Coronary artery (tissue), 2 donors: Measurements from ENCODE around the gene TSPAN18.

Source experiments
- DNase-seq: peaks from one replicate; pipeline ENCODE4 v3.0.0-alpha.2; 2017; ENCODE audit warnings: low spot score
- H3K27ac ChIP-seq, 2 donors: fragments of 200-600 bp; sonication (generic); one replicate each; pipeline ENCODE4 v1.5.1; 2016 to 2019
- H3K4me3 ChIP-seq: fragments of 200-600 bp; sonication (generic); 2 replicates; pipeline ENCODE4 v1.5.1; 2016; ENCODE audit warnings: mild to moderate bottlenecking, moderate library complexity
- CTCF ChIP-seq: fragments of 200-600 bp; sonication (generic); IDR thresholded peaks from one replicate; pipeline ENCODE4 v1.5.1; 2019; ENCODE audit warnings: antibody characterized with exemption

Gene TSPAN18

GRCh38 chr11:44917741-44918140, 191.0 kb downstream of the TSPAN18 start:
- no peak for DNase-seq
- H3K27ac ChIP-seq, result no peak overlapping the region
- no peak for TF ChIP-seq CTCF
- H3K4me3 ChIP-seq, result no peak overlapping the region

GRCh38 chr11:44920451-44920850, 193.7 kb downstream of the TSPAN18 start:
- no peak for TF ChIP-seq CTCF
- no peak overlapping the region for H3K4me3 ChIP-seq
- no peak overlapping the region for H3K27ac ChIP-seq
- no peak for DNase-seq

GRCh38 chr11:44923115-44923514, 196.4 kb downstream of the TSPAN18 start:
- DNase-seq, result no peak
- no peak for TF ChIP-seq CTCF
- Histone ChIP-seq H3K27ac (no peak overlapping the region), H3K4me3 (no peak overlapping the region)

GRCh38 chr11:44923806-44924205, 197.0 kb downstream of the TSPAN18 start:
- no peak for TF ChIP-seq CTCF
- DNase-seq, result no peak
- H3K4me3 ChIP-seq, result no peak overlapping the region

GRCh38 chr11:44926036-44926435, 199.3 kb downstream of the TSPAN18 start:
- TF ChIP-seq CTCF, result no peak
- Histone ChIP-seq H3K4me3 (no peak overlapping the region), H3K27ac (no peak overlapping the region)
- DNase-seq, result no peak

More at GRCh38 chr11:44923806-44924205, 197.0 kb downstream of the TSPAN18 start:
- no peak overlapping the region for H3K27ac ChIP-seq

GRCh38 chr11:44927174-44927661, 200.5 kb downstream of the TSPAN18 start:
- Histone ChIP-seq H3K27ac (no peak overlapping the region), H3K4me3 (no peak overlapping the region)
- no peak for DNase-seq
- peak; percentile 89 for TF ChIP-seq CTCF

GRCh38 chr11:44928144-44928543, 201.4 kb downstream of the TSPAN18 start:
- no peak for TF ChIP-seq CTCF
- Histone ChIP-seq H3K27ac (no peak overlapping the region), H3K4me3 (no peak overlapping the region)
- DNase-seq, result no peak
